ENCODE results near the gene ENOX1.

The ENOX1 gene

GRCh38 chr13:43587376-43587775 lies 199.4 kb downstream of the ENOX1 start:
- no peak overlapping the region for H3K4me3 ChIP-seq (ENCODE audit: low read depth, low read length)
- TF ChIP-seq CTCF (IDR thresholded peaks at IDR 0.05; ENCODE audit: low read depth, low read length) = no peak
- in situ Hi-C loops (cut with HindIII; ENCODE audit: low sequenced_read_pairs) = no loop called here
- no peak for DNase-seq (ENCODE audit: low read depth, low spot score)

GRCh38 chr13:43584751-43585150 lies 202.0 kb downstream of the ENOX1 start:
- TF ChIP-seq CTCF (IDR thresholded peaks at IDR 0.05; ENCODE audit: low read depth, low read length) = no peak
- H3K4me3 ChIP-seq (ENCODE audit: low read depth, low read length) = no peak overlapping the region
- in situ Hi-C loops (cut with HindIII; ENCODE audit: low sequenced_read_pairs) = no loop called here
- no peak for DNase-seq (ENCODE audit: low read depth, low spot score)

- in situ Hi-C loops (cut with HindIII; ENCODE audit: low sequenced_read_pairs) = no loop called here
- no peak for DNase-seq (ENCODE audit: low read depth, low spot score)
- no peak overlapping the region for H3K4me3 ChIP-seq (ENCODE audit: low read depth, low read length)
- TF ChIP-seq CTCF (IDR thresholded peaks at IDR 0.05; ENCODE audit: low read depth, low read length) = no peak
Measured at GRCh38 chr13:43583321-43583720, 203.5 kb downstream of the ENOX1 start.

GRCh38 chr13:43580280-43580679 lies 206.5 kb downstream of the ENOX1 start:
- in situ Hi-C loops (cut with HindIII; ENCODE audit: low sequenced_read_pairs) = no loop called here
- no peak overlapping the region for H3K4me3 ChIP-seq (ENCODE audit: low read depth, low read length)
- DNase-seq (ENCODE audit: low read depth, low spot score) = no peak
- no peak for TF ChIP-seq CTCF (IDR thresholded peaks at IDR 0.05; ENCODE audit: low read depth, low read length)

GRCh38 chr13:43579321-43579720 lies 207.5 kb downstream of the ENOX1 start:
- in situ Hi-C loops (cut with HindIII; ENCODE audit: low sequenced_read_pairs) = no loop called here

GRCh38 chr13:43574605-43575004 lies 212.2 kb downstream of the ENOX1 start:
- no peak for TF ChIP-seq CTCF (IDR thresholded peaks at IDR 0.05; ENCODE audit: low read depth, low read length)
- in situ Hi-C loops (cut with HindIII; ENCODE audit: low sequenced_read_pairs) = no loop called here
- H3K4me3 ChIP-seq (ENCODE audit: low read depth, low read length) = no peak overlapping the region
- no peak for DNase-seq (ENCODE audit: low read depth, low spot score)

More at GRCh38 chr13:43579321-43579720, 207.5 kb downstream of the ENOX1 start:
- DNase-seq (ENCODE audit: low read depth, low spot score) = no peak
- no peak overlapping the region for H3K4me3 ChIP-seq (ENCODE audit: low read depth, low read length)
- no peak for TF ChIP-seq CTCF (IDR thresholded peaks at IDR 0.05; ENCODE audit: low read depth, low read length)
